Measurements from ENCODE around the gene CAPN3.

The CAPN3 gene

GRCh38 chr15:42457445-42458442, 98.4 kb downstream of the CAPN3 start:
- no peak for DNase-seq

GRCh38 chr15:42461261-42461660, 102.0 kb downstream of the CAPN3 start:
- no peak for DNase-seq

Data from NCI-H1694 (cell line).